ENCODE results near the gene FLAD1.

Gene FLAD1

DNA sequence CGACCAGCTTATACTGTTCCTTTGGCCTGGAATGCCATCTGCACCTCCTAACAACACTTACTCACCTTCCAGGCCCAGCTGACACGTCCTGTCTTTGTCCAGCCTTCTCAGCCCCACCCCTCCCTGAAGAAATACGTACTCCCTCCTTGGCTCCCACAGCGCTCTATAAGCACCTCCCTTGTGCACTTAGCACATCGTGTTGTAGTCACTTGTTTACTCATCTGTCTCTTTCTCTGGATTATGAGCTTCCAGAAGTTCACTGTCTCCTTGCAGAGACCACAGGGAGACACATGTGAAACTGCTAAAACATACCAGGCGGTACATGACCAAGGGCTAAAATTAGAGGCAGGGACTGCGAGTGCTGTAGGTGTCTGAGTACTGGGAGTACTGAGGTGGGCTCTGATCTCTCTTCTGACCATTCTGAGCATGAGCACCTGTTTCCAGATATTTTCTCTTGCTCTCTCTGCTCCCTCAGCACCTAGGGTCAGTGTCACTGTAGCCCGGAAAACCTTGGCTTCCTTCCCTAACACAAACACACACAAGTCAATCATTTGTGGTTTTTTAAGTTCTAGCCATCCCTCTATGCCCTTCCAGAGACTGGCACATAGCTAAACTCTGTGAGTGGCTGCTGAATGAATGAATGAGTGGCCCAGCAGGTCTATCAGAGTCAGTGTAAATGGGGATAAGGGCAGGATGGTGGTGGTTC, 55.6 kb downstream of the FLAD1 start:
- no peak for DNase-seq (ENCODE audit: low spot score)

DNA sequence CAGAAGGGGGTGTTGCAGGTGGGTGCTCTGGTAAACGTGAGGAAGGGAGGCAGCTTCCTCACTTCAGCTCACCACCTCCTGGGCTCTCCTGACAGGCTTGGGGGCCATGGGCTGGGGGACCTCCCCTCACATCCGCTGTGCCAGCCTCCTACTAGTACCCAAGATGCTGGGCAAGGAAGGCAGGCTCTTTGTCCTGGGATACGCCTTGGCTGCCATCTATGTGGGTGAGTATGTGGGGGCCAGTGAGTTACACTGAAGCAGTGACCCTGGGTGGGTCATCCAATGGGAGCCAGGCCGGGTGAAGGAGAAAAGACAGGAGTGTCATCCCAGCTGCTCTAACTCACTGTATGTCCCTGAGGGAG, 56.1 kb downstream of the FLAD1 start:
- DNase-seq (ENCODE audit: low spot score) = no peak

DNA sequence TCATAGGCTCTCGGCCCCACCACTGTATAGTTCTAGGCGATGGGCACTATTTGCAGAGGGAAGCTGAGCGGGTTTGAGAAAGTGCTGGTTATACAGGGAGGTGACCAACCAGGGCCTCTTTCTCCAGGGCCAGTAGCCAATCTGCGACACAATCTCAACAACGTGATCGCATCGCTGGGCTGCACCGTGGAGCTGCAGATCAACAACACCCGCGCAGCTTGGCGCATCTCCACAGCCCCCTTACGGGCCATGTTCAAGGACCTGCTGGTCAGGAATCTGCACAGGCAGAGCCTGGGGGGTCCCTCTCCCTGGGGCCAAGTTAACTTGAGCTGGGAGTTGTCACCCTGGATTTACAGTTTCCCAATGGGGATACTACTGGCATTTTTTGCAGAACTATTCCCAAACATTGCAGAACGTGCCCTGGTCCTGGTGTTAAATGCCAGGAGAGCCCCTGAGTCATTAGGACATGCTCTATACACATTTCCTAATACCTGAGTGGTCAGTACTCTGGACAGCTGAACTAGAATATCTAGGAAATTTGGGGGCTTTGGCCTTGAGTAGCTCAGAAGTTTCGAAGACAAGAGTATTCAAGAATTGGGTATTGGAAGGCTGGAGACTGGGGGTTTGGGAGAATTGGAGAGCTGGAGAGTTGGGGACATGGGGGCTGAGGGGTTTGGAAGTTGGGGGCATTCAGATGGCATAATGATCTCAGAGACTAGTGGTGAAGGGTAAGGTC, 57.4 kb downstream of the FLAD1 start:
- DNase-seq (ENCODE audit: low spot score) = no peak
